OCI-LY7 (cell line): ENCODE results near the gene CSTPP1.

ENCODE experiments used
- CTCF ChIP-seq: fragments of 200-600 bp; sonication (generic); conservative IDR thresholded peaks from 2 replicates; pipeline ENCODE4 v1.5.1; 2014; ENCODE audit warnings: mild to moderate bottlenecking, antibody characterized with exemption, low read length, moderate library complexity, mixed read lengths
- EZH2phosphoT487 ChIP-seq: fragments of 200-600 bp; sonication (generic); IDR thresholded peaks from 2 replicates; pipeline ENCODE4 v1.6.1; 2018; ENCODE audit warnings: low read depth, borderline replicate concordance, mild to moderate bottlenecking, mixed run types, antibody characterized with exemption, low read length, moderate library complexity, mixed read lengths

GRCh38 chr11:47108214-47108613 is 171.7 kb downstream of the CSTPP1 start:
- TF ChIP-seq CTCF (no peak), EZH2phosphoT487 (no peak)
